CD4-positive, alpha-beta T cell treated with Interleukin-15 for 1 hour (primary cell): ENCODE measurements around the gene ZNF576.
"Not testable (repeated sequence)": the region's sequence is repeated elsewhere in the genome, so short reads cannot be mapped to it uniquely, and the experiment has no call there.

ENCODE experiments used
- DNase-seq: peaks from one replicate; pipeline ENCODE4 v3.0.0-alpha.2; 2020

The ZNF576 gene

GRCh38 chr19:43600326-43600725, 3.9 kb downstream of the ZNF576 start:
- not testable (repeated sequence) for DNase-seq

GRCh38 chr19:43605875-43606568, 9.6 kb downstream of the ZNF576 start:
- no peak for DNase-seq

- no peak for DNase-seq
Measured at GRCh38 chr19:43606569-43607229, 10.3 kb downstream of the ZNF576 start.

DNA sequence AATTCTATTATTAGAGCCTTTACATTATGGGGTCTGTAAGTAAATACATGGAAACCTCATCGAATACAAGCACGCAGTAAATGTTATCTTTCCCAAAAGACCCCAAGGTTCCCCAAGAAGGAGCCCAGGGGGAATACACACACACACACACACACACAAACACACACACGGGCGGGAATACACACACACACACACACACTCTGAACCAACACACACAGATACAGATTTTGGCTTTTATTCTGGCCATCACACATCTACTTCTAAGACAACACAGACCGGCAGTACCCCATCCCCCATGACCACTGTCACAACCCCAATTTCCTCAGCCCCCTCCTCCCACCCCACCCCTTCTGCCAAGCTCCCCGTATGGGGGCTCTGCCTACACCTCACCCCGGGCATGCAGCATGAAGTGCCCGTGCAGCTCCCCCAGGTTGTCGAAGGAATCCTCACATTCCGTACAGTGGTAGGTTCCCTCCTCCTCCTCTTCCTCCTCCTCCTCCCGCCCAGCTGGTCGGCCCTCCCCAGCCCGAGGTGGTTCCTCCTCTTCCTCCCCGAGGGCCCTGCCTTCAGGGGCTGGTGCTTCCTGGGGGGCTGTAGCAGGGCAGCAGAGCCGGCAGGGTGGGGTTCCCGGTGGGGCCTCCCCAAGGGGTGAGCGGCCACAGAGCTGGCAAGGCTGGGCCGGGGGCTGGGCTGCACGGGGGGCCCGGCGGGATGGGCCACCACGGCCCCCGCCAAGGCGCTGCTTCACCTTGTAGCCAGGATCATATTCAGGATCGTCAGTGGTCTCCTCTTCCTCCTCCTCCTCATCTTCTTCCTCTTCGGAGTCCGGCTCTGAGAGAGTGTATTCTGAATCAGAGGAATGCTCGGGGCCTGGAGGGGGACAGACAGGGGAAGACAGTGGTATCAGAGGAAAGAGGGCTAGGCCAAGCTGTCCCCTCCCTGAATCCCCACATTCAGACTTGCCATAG, 11.1 kb downstream of the ZNF576 start:
- DNase-seq: no peak

DNA sequence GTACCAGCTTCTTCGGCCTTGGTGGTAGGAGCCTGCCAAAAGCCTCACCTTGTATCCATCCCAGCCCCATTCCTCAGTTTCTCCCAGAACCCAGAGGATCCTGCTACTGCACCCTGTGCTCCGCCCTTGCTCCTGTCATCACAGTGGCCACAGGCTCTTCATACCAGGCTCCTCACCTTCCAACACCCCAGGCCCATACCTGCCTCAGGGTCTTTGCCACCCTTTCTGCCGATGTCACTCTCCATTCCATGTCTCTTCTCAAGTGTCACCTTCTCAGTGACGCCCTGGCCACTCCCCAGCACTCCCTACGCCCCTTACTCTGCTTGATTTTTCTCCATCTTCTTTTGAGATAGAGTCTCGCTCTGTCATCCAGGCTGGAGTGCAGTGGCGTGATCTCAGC, 13.5 kb downstream of the ZNF576 start:
- no peak for DNase-seq

- DNase-seq: no peak
Measured at GRCh38 chr19:43610493-43610892, 14.1 kb downstream of the ZNF576 start.

GRCh38 chr19:43611788-43612187, 15.4 kb downstream of the ZNF576 start, which contains the start of gene SRRM5:
TSS of gene SRRM5 (plus strand) at chr19:43612088. CDS start at chr19:43612122, 34 bp downstream.
- DNase-seq: no peak

GRCh38 chr19:43612374-43612773, 16.0 kb downstream of the ZNF576 start:
- no peak for DNase-seq

- DNase-seq: no peak
Measured at GRCh38 chr19:43616306-43616705, 19.9 kb downstream of the ZNF576 start.

- DNase-seq: no peak
Measured at GRCh38 chr19:43616954-43617353, 20.6 kb downstream of the ZNF576 start.

DNA sequence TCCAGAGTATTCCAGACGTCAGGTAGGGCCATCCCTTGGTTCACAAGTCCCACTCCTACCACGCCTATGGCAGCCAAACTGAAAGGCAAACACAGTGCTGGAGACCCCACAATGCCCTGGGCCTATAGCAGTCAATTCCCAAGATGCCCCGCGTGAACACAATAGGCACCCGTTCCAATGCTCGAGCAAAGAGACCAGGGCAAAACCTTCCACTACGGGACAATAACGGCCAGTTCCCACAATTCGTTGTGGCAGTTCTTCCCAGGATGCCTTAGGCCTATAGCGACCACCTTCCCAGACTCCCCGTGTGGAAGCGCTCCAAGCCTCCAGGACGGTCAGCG, 22.5 kb downstream of the ZNF576 start:
- DNase-seq: peak; percentile 36

GRCh38 chr19:43619262-43620060, 23.1 kb downstream of the ZNF576 start, which contains the start of gene ZNF428:
TSS of gene ZNF428 (minus strand) at chr19:43619629. CDS start at chr19:43614304, 5,325 bp downstream.
- peak; percentile 92 for DNase-seq

DNA sequence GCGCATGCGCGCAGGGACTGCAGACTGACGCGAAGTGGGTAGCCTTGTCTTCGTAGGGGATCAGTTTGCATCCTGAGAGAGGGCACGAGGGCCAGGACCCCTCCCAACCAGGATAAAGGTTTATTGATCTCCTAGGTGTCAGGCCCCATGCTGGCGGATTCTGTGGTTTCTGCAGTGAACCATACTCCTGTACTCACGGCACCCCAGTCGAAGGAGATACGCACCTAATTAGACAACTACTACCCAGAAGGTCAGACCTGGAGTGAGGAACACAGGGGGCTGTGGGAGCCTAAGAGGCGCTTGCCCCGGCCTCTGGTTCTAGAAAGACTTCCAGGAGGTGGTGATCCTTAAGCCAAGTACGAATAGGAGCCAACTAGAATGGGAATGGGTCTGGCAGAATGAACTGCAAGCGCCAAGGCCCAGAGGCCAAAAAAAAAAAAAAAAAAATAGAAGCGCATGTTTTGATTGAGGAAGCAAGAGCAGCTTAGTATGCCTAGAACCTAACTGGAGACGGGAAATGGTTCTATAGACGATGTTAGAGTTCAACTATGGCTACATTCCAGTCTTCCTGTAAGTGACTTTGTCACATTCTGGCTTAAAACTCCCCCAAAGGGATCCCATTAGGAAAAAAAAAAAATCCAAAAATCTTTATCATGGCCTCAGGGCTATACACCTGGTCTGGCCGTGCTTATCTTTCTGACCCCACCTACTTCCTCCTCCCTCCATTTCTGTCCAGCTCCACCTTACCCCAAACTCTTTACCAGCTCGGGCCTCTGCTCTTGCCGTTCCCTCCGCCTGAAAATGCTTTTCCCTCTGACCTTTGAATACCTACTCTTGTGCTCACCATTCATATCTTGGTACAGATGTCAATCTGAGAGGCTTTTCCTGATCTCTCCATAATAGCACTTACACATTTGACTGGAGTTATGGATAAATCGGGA, 23.9 kb downstream of the ZNF576 start:
- no peak for DNase-seq

DNA sequence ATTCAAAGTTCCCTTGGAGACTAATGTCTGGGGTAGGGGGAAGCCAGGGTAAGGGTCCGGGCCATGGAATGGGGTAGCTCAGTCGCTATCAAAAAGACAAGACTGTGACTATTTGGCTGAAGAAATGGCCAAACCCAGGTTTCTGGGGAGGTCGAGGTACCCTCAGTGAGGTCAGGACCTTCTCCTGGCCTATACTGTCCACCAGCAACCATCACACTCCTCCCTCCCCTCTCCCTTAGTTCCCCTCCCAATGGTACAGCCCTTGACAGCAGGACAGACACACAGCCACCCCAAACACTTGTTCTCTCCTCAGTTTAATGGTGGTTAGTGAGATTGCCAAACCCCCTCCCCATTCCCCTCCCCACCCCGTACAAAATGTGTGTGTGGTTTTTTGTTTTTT, 25.7 kb downstream of the ZNF576 start:
- DNase-seq: no peak

DNA sequence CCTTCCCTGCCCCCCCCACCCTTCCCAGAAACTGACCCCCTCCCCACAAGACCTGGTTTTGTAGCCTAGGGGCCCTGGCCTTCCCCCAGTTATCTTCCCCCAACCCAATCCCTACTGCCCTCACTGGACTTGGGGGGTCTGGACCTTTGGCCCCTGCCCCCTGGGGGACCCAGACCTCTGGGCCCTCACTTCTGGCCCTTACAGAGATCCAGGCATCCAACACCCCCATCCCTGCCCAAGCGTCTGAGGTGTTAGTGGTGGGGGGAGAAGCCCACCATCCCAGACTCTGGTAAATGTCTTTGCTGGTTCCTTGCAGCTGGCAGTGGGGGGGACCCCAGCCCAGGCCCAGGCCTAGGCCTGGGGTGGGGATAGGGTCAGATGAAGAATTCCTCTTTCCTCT, 26.6 kb downstream of the ZNF576 start:
- DNase-seq: no peak

GRCh38 chr19:43623889-43624670, 27.7 kb downstream of the ZNF576 start:
- no peak for DNase-seq

DNA sequence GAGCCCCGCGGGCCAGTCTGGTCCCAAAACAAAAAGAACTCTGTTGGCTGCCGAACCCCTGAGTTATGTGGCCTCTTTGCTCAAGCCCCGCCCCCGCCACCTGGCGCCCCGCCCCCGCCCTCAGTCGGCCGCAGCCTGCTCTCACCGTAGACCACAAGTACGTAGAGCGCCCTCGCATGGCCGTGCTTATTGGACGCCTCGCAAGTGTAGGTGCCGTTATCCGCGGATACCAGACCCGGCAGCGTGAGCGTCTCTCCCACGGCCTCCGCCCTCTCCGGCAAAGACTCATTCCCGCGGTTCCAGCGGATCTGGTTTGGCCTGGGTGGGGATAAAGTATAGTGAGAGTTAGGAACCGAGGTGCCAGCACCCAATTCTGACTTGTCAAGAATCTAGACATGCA, 28.5 kb downstream of the ZNF576 start:
- DNase-seq: peak; percentile 88

GRCh38 chr19:43625918-43626579, 29.7 kb downstream of the ZNF576 start:
- no peak for DNase-seq

DNA sequence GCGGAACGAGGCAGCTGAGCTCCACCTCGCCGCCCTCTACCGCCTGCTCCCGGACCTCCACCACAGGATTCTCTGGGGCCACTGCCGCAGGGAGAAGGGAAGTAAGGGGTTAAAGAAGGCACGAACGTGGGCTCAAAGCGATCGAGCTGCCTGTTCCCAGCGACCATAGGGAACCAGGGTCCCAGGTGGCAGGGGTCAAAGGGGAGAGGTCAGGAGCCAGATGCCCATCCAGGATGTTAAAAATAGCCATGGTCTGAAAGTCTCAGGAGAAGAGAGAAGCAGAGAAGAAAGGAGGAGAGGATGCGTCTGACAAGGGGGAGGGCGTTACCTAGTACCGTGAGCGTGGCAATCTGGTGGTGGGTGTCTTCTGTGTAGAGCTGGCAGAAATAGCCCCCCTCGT, 30.4 kb downstream of the ZNF576 start:
- DNase-seq: no peak
